ENCODE measurements around the gene CDCA4.

CDCA4 gene

DNA sequence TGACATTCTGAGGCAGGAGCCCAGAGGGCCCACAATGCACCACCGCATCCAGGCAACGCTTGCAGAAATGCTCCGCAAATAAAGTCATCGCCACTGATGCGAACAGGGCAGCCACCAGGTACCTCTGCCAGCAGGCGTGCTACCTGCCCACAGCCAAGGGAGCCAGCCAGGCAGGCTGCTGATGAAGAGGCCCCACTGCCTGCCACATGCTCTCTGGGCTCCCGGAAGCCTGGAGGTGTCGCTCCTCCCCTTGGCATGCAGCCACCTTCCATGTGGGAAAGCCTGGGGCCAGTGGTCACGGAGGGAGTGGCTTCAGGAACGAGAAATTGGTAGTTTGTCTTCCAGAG is 29.6 kb upstream of the CDCA4 start:
- no peak overlapping the region for H3K4me3 ChIP-seq (ENCODE audit: low read depth, low read length)
- TF ChIP-seq, protein P1, sequence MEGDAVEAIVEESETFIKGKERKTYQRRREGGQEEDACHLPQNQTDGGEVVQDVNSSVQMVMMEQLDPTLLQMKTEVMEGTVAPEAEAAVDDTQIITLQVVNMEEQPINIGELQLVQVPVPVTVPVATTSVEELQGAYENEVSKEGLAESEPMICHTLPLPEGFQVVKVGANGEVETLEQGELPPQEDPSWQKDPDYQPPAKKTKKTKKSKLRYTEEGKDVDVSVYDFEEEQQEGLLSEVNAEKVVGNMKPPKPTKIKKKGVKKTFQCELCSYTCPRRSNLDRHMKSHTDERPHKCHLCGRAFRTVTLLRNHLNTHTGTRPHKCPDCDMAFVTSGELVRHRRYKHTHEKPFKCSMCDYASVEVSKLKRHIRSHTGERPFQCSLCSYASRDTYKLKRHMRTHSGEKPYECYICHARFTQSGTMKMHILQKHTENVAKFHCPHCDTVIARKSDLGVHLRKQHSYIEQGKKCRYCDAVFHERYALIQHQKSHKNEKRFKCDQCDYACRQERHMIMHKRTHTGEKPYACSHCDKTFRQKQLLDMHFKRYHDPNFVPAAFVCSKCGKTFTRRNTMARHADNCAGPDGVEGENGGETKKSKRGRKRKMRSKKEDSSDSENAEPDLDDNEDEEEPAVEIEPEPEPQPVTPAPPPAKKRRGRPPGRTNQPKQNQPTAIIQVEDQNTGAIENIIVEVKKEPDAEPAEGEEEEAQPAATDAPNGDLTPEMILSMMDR (IDR thresholded peaks at IDR 0.05; ENCODE audit: low read depth, low read length, missing control alignments) = no peak
- no peak for DNase-seq (ENCODE audit: low read depth)

DNA sequence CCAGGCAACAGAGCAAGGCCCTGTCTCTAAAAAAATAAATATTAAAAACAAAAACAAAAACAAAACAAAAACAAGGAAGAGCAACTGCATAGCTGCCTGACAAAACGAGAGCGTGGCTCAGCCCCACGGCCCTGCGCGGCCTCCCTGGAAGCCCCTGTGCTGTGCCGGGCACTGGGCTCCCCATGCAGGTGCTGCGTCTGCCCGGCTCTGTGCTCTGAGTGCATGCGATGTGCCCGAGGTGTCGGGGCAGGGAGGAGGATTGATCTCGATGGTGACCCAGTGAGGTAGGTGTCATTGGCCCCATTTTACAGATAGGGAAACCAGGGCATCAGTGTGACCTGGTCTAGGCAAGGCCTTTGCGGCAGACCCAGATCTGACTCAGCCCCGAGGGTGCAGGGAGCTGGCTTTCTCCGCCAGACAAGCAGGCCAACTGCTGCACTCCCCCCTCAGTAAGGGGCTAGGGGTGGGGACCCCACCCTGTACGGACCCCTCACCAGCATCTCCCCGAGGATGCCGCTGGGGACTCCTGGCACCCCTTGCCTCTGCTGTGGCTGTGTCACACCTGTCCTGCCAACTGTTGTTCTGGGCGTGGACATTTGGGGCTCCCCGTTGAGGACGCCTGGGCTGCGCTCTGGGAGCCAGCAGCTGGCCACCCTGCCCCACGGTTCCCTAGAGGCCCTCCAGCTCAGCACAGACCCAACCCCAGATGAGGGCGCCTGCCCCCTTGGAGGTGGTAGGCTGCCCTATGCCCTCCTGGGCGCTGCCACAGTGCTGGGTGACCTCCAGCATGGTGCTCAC is 29.1 kb upstream of the CDCA4 start:
- no peak for DNase-seq (ENCODE audit: low read depth)
- no peak overlapping the region for H3K4me3 ChIP-seq (ENCODE audit: low read depth, low read length)
- TF ChIP-seq, protein P1 (IDR thresholded peaks at IDR 0.05; ENCODE audit: low read depth, low read length, missing control alignments) = no peak

DNA sequence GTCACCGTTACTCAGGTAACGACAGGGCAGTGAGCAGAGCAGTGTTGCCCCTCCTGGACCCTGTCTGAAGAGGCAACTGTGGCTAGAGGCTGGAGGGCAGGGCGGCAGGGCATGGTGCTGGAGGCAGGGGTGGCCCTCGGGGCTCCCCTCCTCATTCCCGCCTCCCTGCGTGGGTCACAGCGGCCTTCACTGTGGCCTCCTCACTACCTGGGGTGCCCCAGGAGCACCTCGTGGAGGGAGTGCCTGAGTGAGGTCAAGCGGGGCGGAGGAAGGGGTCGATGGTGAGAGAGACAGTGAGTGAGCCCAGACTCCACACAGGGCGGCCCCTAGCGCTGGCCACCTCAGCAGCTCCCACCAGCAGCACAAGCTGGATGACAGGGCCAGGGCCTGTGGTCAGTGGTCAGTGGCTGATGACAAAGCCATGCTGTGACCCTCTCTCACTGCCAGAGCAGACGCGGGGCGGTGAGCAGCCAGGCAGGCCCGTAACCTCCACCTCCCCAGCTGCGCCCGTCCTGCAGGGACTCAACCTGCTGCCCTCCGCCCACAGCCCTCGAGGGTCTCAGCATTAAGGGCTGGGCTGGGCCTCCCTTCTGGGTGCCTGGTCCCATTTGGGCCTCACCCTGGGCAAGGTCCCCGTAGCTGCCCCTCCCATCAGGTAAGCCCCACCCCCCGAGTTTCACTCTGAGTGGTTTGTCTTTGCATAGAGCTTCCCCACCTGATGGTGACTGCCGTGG is 26.6 kb upstream of the CDCA4 start:
- TF ChIP-seq, protein P1 (IDR thresholded peaks at IDR 0.05; ENCODE audit: low read depth, low read length, missing control alignments) = no peak
- H3K4me3 ChIP-seq (ENCODE audit: low read depth, low read length) = no peak overlapping the region
- no peak for DNase-seq (ENCODE audit: low read depth)

- no peak overlapping the region for H3K4me3 ChIP-seq (ENCODE audit: low read depth, low read length)
- TF ChIP-seq, protein P1 (IDR thresholded peaks at IDR 0.05; ENCODE audit: low read depth, low read length, missing control alignments) = no peak
- DNase-seq (ENCODE audit: low read depth) = no peak
Observed at GRCh38 chr14:105046891-105047282, 26.0 kb upstream of the CDCA4 start.

- TF ChIP-seq, protein P1 (IDR thresholded peaks at IDR 0.05; ENCODE audit: low read depth, low read length, missing control alignments) = peak; percentile 98
- no peak for DNase-seq (ENCODE audit: low read depth)
- no peak overlapping the region for H3K4me3 ChIP-seq (ENCODE audit: low read depth, low read length)
Observed at GRCh38 chr14:105045710-105046326, 24.9 kb upstream of the CDCA4 start.

GRCh38 chr14:105043641-105044040 is 22.8 kb upstream of the CDCA4 start:
- no peak overlapping the region for H3K4me3 ChIP-seq (ENCODE audit: low read depth, low read length)
- TF ChIP-seq, protein P1 (IDR thresholded peaks at IDR 0.05; ENCODE audit: low read depth, low read length, missing control alignments) = no peak
- no peak for DNase-seq (ENCODE audit: low read depth)
